ENCODE data around the gene KLF15.

KLF15 gene

GRCh38 chr3:126389112-126389793 lies 32.0 kb upstream of the KLF15 start:
- DNase-seq: peak; percentile 84 to 93

GRCh38 chr3:126381966-126382365 lies 24.8 kb upstream of the KLF15 start:
- no peak for DNase-seq

GRCh38 chr3:126380011-126380768 lies 23.0 kb upstream of the KLF15 start:
- DNase-seq: no peak

GRCh38 chr3:126378341-126378751 lies 21.1 kb upstream of the KLF15 start:
- no peak for DNase-seq

- DNase-seq: no peak
Measured at GRCh38 chr3:126377211-126377610, 20.0 kb upstream of the KLF15 start.

- DNase-seq: no peak
Measured at GRCh38 chr3:126376444-126376843, 19.2 kb upstream of the KLF15 start.

- no peak for DNase-seq
Measured at GRCh38 chr3:126375835-126376331, 18.7 kb upstream of the KLF15 start.

GRCh38 chr3:126373682-126374601 lies 16.7 kb upstream of the KLF15 start:
- no peak for DNase-seq

GRCh38 chr3:126373146-126373613 lies 16.0 kb upstream of the KLF15 start:
- DNase-seq: no peak

GRCh38 chr3:126372413-126373145 lies 15.4 kb upstream of the KLF15 start:
- DNase-seq: no peak

- no peak for DNase-seq
Measured at GRCh38 chr3:126371096-126371705, 14.0 kb upstream of the KLF15 start.

- no peak for DNase-seq
Measured at GRCh38 chr3:126370606-126371005, 13.4 kb upstream of the KLF15 start.

GRCh38 chr3:126370055-126370454 lies 12.8 kb upstream of the KLF15 start:
- DNase-seq: no peak

- DNase-seq: no peak
Measured at GRCh38 chr3:126369490-126369889, 12.3 kb upstream of the KLF15 start.

GRCh38 chr3:126367316-126367805 lies 10.2 kb upstream of the KLF15 start:
- no peak for DNase-seq

- no peak for DNase-seq
Measured at GRCh38 chr3:126365351-126366277, 8.4 kb upstream of the KLF15 start.

GRCh38 chr3:126364731-126365301 lies 7.6 kb upstream of the KLF15 start:
- no peak for DNase-seq

GRCh38 chr3:126364130-126364695 lies 7.0 kb upstream of the KLF15 start:
- no peak for DNase-seq

GRCh38 chr3:126361211-126361610 lies 4.0 kb upstream of the KLF15 start:
- DNase-seq: no peak

- no peak for DNase-seq
Measured at GRCh38 chr3:126360714-126361060, 3.5 kb upstream of the KLF15 start.

Measured in AML-193 (cell line).